ENCODE results near the gene U2AF2.

Gene U2AF2

GRCh38 chr19:55720214-55720746, 65.4 kb downstream of the U2AF2 start:
- no peak for DNase-seq

DNA sequence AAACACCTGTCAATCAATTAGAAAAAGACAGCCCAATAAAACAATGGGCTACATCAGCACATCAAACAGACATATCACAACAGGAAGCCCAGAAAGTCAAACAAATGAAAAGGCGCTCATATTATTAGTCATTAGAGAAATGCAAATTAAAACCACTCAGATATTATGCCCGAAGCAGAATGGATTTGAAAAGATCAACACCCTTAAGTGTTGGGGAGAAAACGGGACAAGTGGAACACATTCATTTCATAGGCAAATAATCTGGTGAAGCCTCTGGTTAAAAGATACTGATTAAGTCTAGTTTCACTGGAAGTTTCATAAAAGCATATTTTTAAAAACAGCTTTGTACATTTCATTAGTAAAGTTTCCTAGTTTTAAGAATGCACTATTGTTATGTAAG, 66.0 kb downstream of the U2AF2 start:
- DNase-seq, result no peak

DNA sequence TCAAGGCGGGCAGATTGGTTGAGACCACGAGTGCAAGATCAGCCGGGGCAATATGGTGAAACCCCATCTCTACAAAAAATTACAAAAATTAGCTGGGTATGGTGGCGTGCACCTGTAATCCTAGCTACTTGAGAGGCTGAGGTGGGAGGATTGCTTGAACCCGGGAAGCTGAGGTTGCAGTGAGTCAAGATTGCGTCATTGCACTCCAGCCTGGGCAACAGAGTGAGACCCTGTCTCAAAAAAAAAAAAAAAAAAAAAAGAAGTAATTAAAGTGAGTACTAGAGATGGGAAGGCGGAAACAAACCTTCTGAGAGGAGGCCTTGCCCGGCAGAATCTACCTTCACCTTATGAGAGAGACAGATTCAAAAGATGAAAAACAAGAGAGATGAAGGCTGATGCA, 68.7 kb downstream of the U2AF2 start:
- DNase-seq, result no peak
